H1 (cell line): ENCODE measurements around the gene VPS9D1. TPM values are rescaled to one million over a fixed set of nuclear protein-coding genes. Genes with fewer than 3 reads are reported as not detected.

Experiments used
- CTCF ChIA-PET: fragments of 300-600 bp; sonication (Branson Sonifier 250); formaldehyde crosslinking; loops from one replicate; lab custom pipeline; 2021; ENCODE audit not compliant: partially characterized antibody; lab: Charles Lee
- POLR2A ChIA-PET: fragments of 300-600 bp; sonication (Branson Sonifier 250); formaldehyde crosslinking; loops from one replicate; lab custom pipeline; 2021; ENCODE audit warnings: inconsistent platforms; ENCODE audit not compliant: partially characterized antibody; lab: Charles Lee
- DNase-seq, 2 experiments: peaks; one replicate each; pipeline versions ENCODE4 v3.0.0 to v3.0.0-alpha.2; 2010 to 2022; ENCODE audit warnings: low spot score in 2 of 2, low read depth in 1 of 2, mixed read lengths in 1 of 2
- FAIRE-seq: peaks from 2 replicates; lab custom pipeline; 2011; peaks lifted over from hg19 to GRCh38; lab: Jason Lieb, UNC
- H2AFZ ChIP-seq: 2 replicates; pipeline ENCODE4 v1.8.1; 2012; ENCODE audit warnings: low read length, inconsistent platforms
- H2AK5ac ChIP-seq: 2 replicates; pipeline ENCODE4 v1.6.1; 2013; ENCODE audit warnings: low read depth, low read length
- H2BK120ac ChIP-seq: replicated peaks from 2 replicates; pipeline ENCODE3; 2013; ENCODE audit warnings: low read depth, low read length, inconsistent platforms
- H2BK12ac ChIP-seq: 2 replicates; pipeline ENCODE4 v1.6.1; 2013; ENCODE audit warnings: low read depth, low read length
- H2BK15ac ChIP-seq: 2 replicates; pipeline ENCODE4 v1.6.1; 2013; ENCODE audit warnings: low read length
- H2BK20ac ChIP-seq: 2 replicates; pipeline ENCODE4 v1.6.1; 2013; ENCODE audit warnings: low read length
- H2BK5ac ChIP-seq: 2 replicates; pipeline ENCODE4 v1.6.1; 2013; ENCODE audit warnings: low read depth, low read length
- H3K14ac ChIP-seq: 2 replicates; pipeline ENCODE4 v1.6.1; 2013; ENCODE audit warnings: inconsistent platforms; ENCODE audit not compliant: insufficient read length
- H3K18ac ChIP-seq: 2 replicates; pipeline ENCODE4 v1.6.1; 2013; ENCODE audit warnings: low read length; ENCODE audit errors: extremely low read depth
- H3K23ac ChIP-seq: 2 replicates; pipeline ENCODE4 v1.6.1; 2013; ENCODE audit warnings: inconsistent platforms; ENCODE audit not compliant: insufficient read length
- H3K23me2 ChIP-seq: 2 replicates; pipeline ENCODE4 v1.6.1; 2013; ENCODE audit warnings: low read depth, low read length
- H3K27ac ChIP-seq: 2 replicates; pipeline ENCODE4 v1.6.1; 2011; ENCODE audit warnings: low read depth, low read length, inconsistent platforms
- H3K27me3 ChIP-seq, 4 experiments: replicated peaks in 1 of 4; 1 replicate in 1 of 4; 2 replicates in 3 of 4; pipeline versions ENCODE4 v1.6.1 to v1.8.1; 2011 to 2013; ENCODE audit warnings: low read length in 3 of 4, mild to moderate bottlenecking in 3 of 4, inconsistent platforms in 2 of 4, mixed read lengths in 2 of 4, moderate library complexity in 1 of 4; ENCODE audit not compliant: control insufficient read depth in 3 of 4, insufficient read depth in 3 of 4; ENCODE audit errors: extremely low read depth in 1 of 4
- H3K36me3 ChIP-seq, 4 experiments: 2 replicates each; pipeline versions ENCODE4 v1.6.1 to v1.8.1; 2011 to 2013; ENCODE audit warnings: mild to moderate bottlenecking in 4 of 4, low read length in 3 of 4, moderate library complexity in 2 of 4, control low read depth in 1 of 4, inconsistent platforms in 1 of 4; ENCODE audit not compliant: insufficient read depth in 4 of 4, control insufficient read depth in 2 of 4
- H3K4ac ChIP-seq: replicated peaks from 2 replicates; pipeline ENCODE3; 2013; ENCODE audit warnings: low read length, low read depth, mixed read lengths, inconsistent platforms; ENCODE audit not compliant: insufficient read length
- H3K4me1 ChIP-seq, 4 experiments: replicated peaks in 1 of 4; 1 replicate in 1 of 4; 2 replicates in 3 of 4; pipeline versions ENCODE4 v1.6.1 to v1.8.1; 2011 to 2013; ENCODE audit warnings: low read length in 3 of 4, inconsistent platforms in 2 of 4, mixed read lengths in 1 of 4; ENCODE audit not compliant: insufficient read depth in 4 of 4, control insufficient read depth in 3 of 4
- H3K4me2 ChIP-seq, 2 experiments: 2 replicates each; pipeline versions ENCODE4 v1.6.1 to v1.8.1; 2011 to 2013; ENCODE audit warnings: low read depth in 2 of 2, low read length in 2 of 2, control low read depth in 1 of 2, inconsistent platforms in 1 of 2, mild to moderate bottlenecking in 1 of 2; ENCODE audit not compliant: insufficient read depth in 1 of 2
- H3K4me3 ChIP-seq, 4 experiments: fragments of 200-600, 300-600 bp in 1 of 4; sonication (generic), shearing (Covaris generic), sonication (Bioruptor Twin) in 1 of 4; 2 replicates each; pipeline versions ENCODE4 v1.5.1 to v1.8.1; 2011 to 2016; ENCODE audit warnings: low read length in 4 of 4, low read depth in 3 of 4, control low read depth in 2 of 4, inconsistent platforms in 2 of 4, mild to moderate bottlenecking in 2 of 4, mixed read lengths in 1 of 4, moderate library complexity in 1 of 4; ENCODE audit not compliant: insufficient read depth in 2 of 4; ENCODE audit errors: extremely low read depth in 1 of 4
- H3K56ac ChIP-seq: replicated peaks from 2 replicates; pipeline ENCODE3; 2013; ENCODE audit warnings: low read depth, mild to moderate bottlenecking, mixed read lengths, low read length, inconsistent platforms; ENCODE audit not compliant: insufficient read length
- H3K79me1 ChIP-seq: 2 replicates; pipeline ENCODE4 v1.6.1; 2013; ENCODE audit warnings: low read depth, low read length, control low read depth
- H3K79me2 ChIP-seq, 2 experiments: 2 replicates each; pipeline versions ENCODE4 v1.6.1 to v1.8.1; 2012 to 2013; ENCODE audit warnings: low read length in 2 of 2, mild to moderate bottlenecking in 2 of 2, inconsistent platforms in 1 of 2; ENCODE audit not compliant: insufficient read depth in 2 of 2, control insufficient read depth in 1 of 2
- H3K9ac ChIP-seq, 4 experiments: replicated peaks in 1 of 4; 1 replicate in 1 of 4; 2 replicates in 3 of 4; pipeline versions ENCODE4 v1.6.1 to v1.8.1; 2011 to 2013; ENCODE audit warnings: low read depth in 3 of 4, low read length in 3 of 4, control low read depth in 2 of 4, mild to moderate bottlenecking in 2 of 4, moderate library complexity in 2 of 4, inconsistent platforms in 1 of 4; ENCODE audit errors: extremely low read depth in 1 of 4
- H3K9me3 ChIP-seq, 2 experiments: 2 replicates each; pipeline versions ENCODE4 v1.6.1 to v1.8.1; 2012 to 2013; ENCODE audit warnings: mild to moderate bottlenecking in 2 of 2, moderate library complexity in 2 of 2, control low read depth in 1 of 2, inconsistent platforms in 1 of 2, low read depth in 1 of 2, low read length in 1 of 2, mixed read lengths in 1 of 2; ENCODE audit not compliant: insufficient read depth in 2 of 2
- H4K20me1 ChIP-seq, 2 experiments: replicated peaks in 1 of 2; 2 replicates each; pipeline versions ENCODE3 to v1.8.1; 2011 to 2013; ENCODE audit warnings: inconsistent platforms in 2 of 2, low read length in 2 of 2, mild to moderate bottlenecking in 1 of 2; ENCODE audit not compliant: insufficient read depth in 2 of 2, control insufficient read depth in 1 of 2
- H4K5ac ChIP-seq: 2 replicates; pipeline ENCODE4 v1.6.1; 2013; ENCODE audit warnings: low read length, low read depth, mixed read lengths, inconsistent platforms; ENCODE audit not compliant: insufficient read length
- H4K8ac ChIP-seq: 2 replicates; pipeline ENCODE4 v1.8.0; 2013; ENCODE audit warnings: mild to moderate bottlenecking, moderate library complexity, low read length, inconsistent platforms; ENCODE audit not compliant: insufficient read depth; ENCODE audit errors: extremely low read depth
- H4K91ac ChIP-seq: replicated peaks from 2 replicates; pipeline ENCODE3; 2013; ENCODE audit warnings: low read length, mixed read lengths, inconsistent platforms; ENCODE audit not compliant: insufficient read length
- YY1 ChIP-seq: IDR thresholded peaks from 2 replicates; pipeline ENCODE4 v1.6.1; 2011; ENCODE audit warnings: low read depth, mild to moderate bottlenecking, low read length
- WGBS, 2 experiments: shearing (Covaris generic) in 1 of 2; methylation state at CpG; one replicate each; pipeline versions ENCODE4 v1.1.6 to v1.1.7; 2013 to 2015; ENCODE audit warnings: low lambda C conversion rate in 2 of 2, mixed read lengths in 2 of 2, inconsistent platforms in 1 of 2, low coverage in 1 of 2, missing lambda C conversion rate in 1 of 2; ENCODE audit not compliant: insufficient replicate concordance in 2 of 2, insufficient coverage in 1 of 2, insufficient read length in 1 of 2; ENCODE audit errors: extremely low coverage in 1 of 2, missing lambda C conversion rate in 1 of 2; 5-methylcytosine and 5-hydroxymethylcytosine counted together
- polyA plus RNA-seq, 7 experiments: library from polyadenylated mRNA; depleted of rRNA in 3 of 7; stranded (reverse) in 5 of 7; unstranded in 2 of 7; fragments of >200 nt in 5 of 7; fragments of 200-250 nt in 2 of 7; gene quantifications; 1 replicate in 5 of 7; 2 replicates in 1 of 7; 4 replicates in 1 of 7; pipeline versions ENCODE4 v1.2.1 to v1.2.3, GENCODE V29; 2011 to 2013; ENCODE audit warnings: missing spikeins in 2 of 7, mixed read lengths in 2 of 7
- total RNA-seq: library from RNA; stranded (reverse); fragmentation: NEBNext Ultra II Directional; extraction: Animal tissue kit (Norgen Biotek cat#: 25700); gene quantifications from 2 replicates; pipeline ENCODE4 v1.2.1, GENCODE V29; 2021

VPS9D1 gene
- total and polyA plus RNA-seq, 2 of the 8 experiments (the other 6 are each of a cell fraction or from before 2014, with no cell fraction given) = 2.9 to 5.4 TPM

- peaks cover 7 to 48% (median 36%) of the 10 kb centered on the region in 4 experiments for H3K27me3 ChIP-seq
- H3K4me2 ChIP-seq = peak overlapping the region in 1 of 2 experiments; percentile 9; a peak in 1 of 4 replicates
- H2BK5ac ChIP-seq = no peak overlapping the region
- H3K4me3 ChIP-seq = no peak overlapping the region
- no peaks in the 10 kb centered on the region for H3K79me1 ChIP-seq
- H3K56ac ChIP-seq = peak overlapping the region; percentile 33
- no peak overlapping the region for H3K27ac ChIP-seq
- H3K4ac ChIP-seq = no peak overlapping the region
- no peak overlapping the region for H4K5ac ChIP-seq
- H3K23ac ChIP-seq = no peak overlapping the region
- H4K8ac ChIP-seq = 0 out of 2 replicates have a peak overlapping the region, but pooled peaks have one; percentile 4
- ChIA-PET CTCF (interaction anchor here (0.8 to 2.8 kb wide), 5 partner anchors 9 to 24 kb away, joined by 3 to 17 read pairs (median 3); no protein-coding TSS in a partner anchor), POLR2A (interaction anchor here (0.7 to 16.1 kb wide), 11 partner anchors 8 to 160 kb away, joined by 3 to 193 read pairs (median 4); partner anchors contain the start of gene SPATA2L)
- no peak for DNase-seq
- H3K79me2 ChIP-seq = no peaks in the 10 kb centered on the region
- H4K20me1 ChIP-seq = peaks cover 14 to 27% of the 10 kb centered on the region in 2 experiments
- H3K18ac ChIP-seq = no peak overlapping the region
- H3K9ac ChIP-seq = peak overlapping the region in 1 of 4 experiments; percentile 12; a peak in 1 of 7 replicates
- no peak overlapping the region for H2BK120ac ChIP-seq
- no peak overlapping the region for H2BK12ac ChIP-seq
- no peak overlapping the region for H2BK20ac ChIP-seq
- no peak overlapping the region for H2AFZ ChIP-seq
- peaks cover 0 to 14% (median 11%) of the 10 kb centered on the region in 4 experiments; a peak in 5 of 7 replicates for H3K4me1 ChIP-seq
- peaks cover 14% of the 10 kb centered on the region for H3K23me2 ChIP-seq
- H2BK15ac ChIP-seq = no peak overlapping the region
- 91% methylated on average over 30 of the region's 30 CpGs; no CpG with 5 or more reads in 1 of the 2 experiments for WGBS, 2 experiments
- H3K36me3 ChIP-seq = no peaks in the 10 kb centered on the region
- no peak for FAIRE-seq
- no peak overlapping the region for H3K14ac ChIP-seq
- H2AK5ac ChIP-seq = no peak overlapping the region
- H3K9me3 ChIP-seq = no peaks in the 10 kb centered on the region
- no peak overlapping the region for H4K91ac ChIP-seq
- no peak for TF ChIP-seq YY1
These were observed 2.9 kb upstream of the VPS9D1 start for GRCh38 chr16:89723279-89724250.
